HepG2 (cell line): ENCODE results near the gene RNASE8. TPM values are rescaled to one million over a fixed set of nuclear protein-coding genes. Genes with fewer than 3 reads are reported as not detected.
A peak's percentile ranks its signal among the peaks of the same experiment; 100 is the strongest.

Experiments used
- GFI1 ChIP-seq: sonication (generic); formaldehyde crosslinking; IDR thresholded peaks from 2 replicates; pipeline ENCODE4 v1.5.0; 2020; ENCODE audit warnings: missing genetic modification reagents, mild to moderate bottlenecking, borderline replicate concordance
- GPBP1L1 ChIP-seq: sonication (generic); formaldehyde crosslinking; IDR thresholded peaks from 2 replicates; pipeline ENCODE4 v1.5.0; 2020; ENCODE audit warnings: mild to moderate bottlenecking, missing genetic modification reagents
- GPN1 ChIP-seq: sonication (generic); formaldehyde crosslinking; IDR thresholded peaks from 2 replicates; pipeline ENCODE4 v1.5.1; 2020; ENCODE audit warnings: missing genetic modification reagents, borderline replicate concordance
- MEIS2 ChIP-seq: sonication (generic); formaldehyde crosslinking; IDR thresholded peaks from 2 replicates; pipeline ENCODE4 v1.9.0; 2021; ENCODE audit warnings: mild to moderate bottlenecking, missing genetic modification reagents
- NFKB2 ChIP-seq: sonication (generic); formaldehyde crosslinking; IDR thresholded peaks from 2 replicates; pipeline ENCODE4 v1.4.0; 2020; ENCODE audit warnings: missing genetic modification reagents, borderline replicate concordance
- PHF8 ChIP-seq: sonication (generic); formaldehyde crosslinking; IDR thresholded peaks from 2 replicates; pipeline ENCODE4 v1.5.0; 2020; ENCODE audit warnings: missing genetic modification reagents
- RAD21 ChIP-seq: fragments of 450-650 bp; formaldehyde crosslinking; IDR thresholded peaks from 2 replicates; pipeline ENCODE4 v1.5.0; 2020; ENCODE audit warnings: mild to moderate bottlenecking
- RNF219 ChIP-seq: sonication (generic); formaldehyde crosslinking; IDR thresholded peaks from 2 replicates; pipeline ENCODE4 v1.5.0; 2020; ENCODE audit warnings: mild to moderate bottlenecking, missing genetic modification reagents
- SOX13 ChIP-seq, 3 experiments: fragments of 450-650 bp in 1 of 3; sonication (generic) in 1 of 3; formaldehyde crosslinking in 1 of 3; IDR thresholded peaks in 2 of 3; conservative IDR thresholded peaks in 1 of 3; 2 replicates each; pipeline versions ENCODE4 v1.5.0 to v1.6.1; 2016 to 2020; ENCODE audit warnings: antibody characterized with exemption in 1 of 3, mild to moderate bottlenecking in 1 of 3, missing compliant biosample characterization in 1 of 3, missing genetic modification reagents in 1 of 3, moderate library complexity in 1 of 3
- TARDBP ChIP-seq: sonication (generic); formaldehyde crosslinking; IDR thresholded peaks from 2 replicates; pipeline ENCODE4 v1.8.0; 2022; ENCODE audit warnings: mild to moderate bottlenecking, missing genetic modification reagents
- TRIM24 ChIP-seq: sonication (generic); formaldehyde crosslinking; IDR thresholded peaks from 2 replicates; pipeline ENCODE4 v1.8.0; 2022; ENCODE audit warnings: mild to moderate bottlenecking, missing genetic modification reagents
- ZBTB20 ChIP-seq: sonication (generic); formaldehyde crosslinking; IDR thresholded peaks from 2 replicates; pipeline ENCODE4 v1.8.1; 2023; ENCODE audit warnings: missing genetic modification reagents, low read depth, mild to moderate bottlenecking, borderline replicate concordance
- ZBTB46 ChIP-seq: sonication (generic); formaldehyde crosslinking; IDR thresholded peaks from 2 replicates; pipeline ENCODE4 v1.4.0; 2020; ENCODE audit warnings: mild to moderate bottlenecking, missing genetic modification reagents, borderline replicate concordance
- ZNF138 ChIP-seq: sonication (generic); formaldehyde crosslinking; IDR thresholded peaks from 2 replicates; pipeline ENCODE4 v1.5.0; 2020; ENCODE audit warnings: mild to moderate bottlenecking, low read depth, missing genetic modification reagents
- ZNF143 ChIP-seq: sonication (generic); formaldehyde crosslinking; IDR thresholded peaks from 2 replicates; pipeline ENCODE4 v1.4.0; 2020; ENCODE audit warnings: missing genetic modification reagents
- ZNF331 ChIP-seq: sonication (generic); formaldehyde crosslinking; IDR thresholded peaks from 2 replicates; pipeline ENCODE4 v1.4.0; 2020; ENCODE audit warnings: missing genetic modification reagents
- ZNF564 ChIP-seq: sonication (generic); formaldehyde crosslinking; IDR thresholded peaks from 2 replicates; pipeline ENCODE4 v1.8.1; 2023; ENCODE audit warnings: mild to moderate bottlenecking, missing genetic modification reagents
- ZNF576 ChIP-seq: sonication (generic); formaldehyde crosslinking; IDR thresholded peaks from 2 replicates; pipeline ENCODE4 v1.4.0; 2020; ENCODE audit warnings: mild to moderate bottlenecking, missing genetic modification reagents
- ZNF704 ChIP-seq: sonication (generic); formaldehyde crosslinking; IDR thresholded peaks from 2 replicates; pipeline ENCODE4 v1.8.1; 2023; ENCODE audit warnings: mild to moderate bottlenecking, inconsistent platforms, moderate library complexity, missing genetic modification reagents, borderline replicate concordance
- ZSCAN25 ChIP-seq: sonication (generic); formaldehyde crosslinking; IDR thresholded peaks from 2 replicates; pipeline ENCODE4 v1.8.0; 2022; ENCODE audit warnings: mild to moderate bottlenecking, missing genetic modification reagents
- ZSCAN29 ChIP-seq: sonication (generic); formaldehyde crosslinking; conservative IDR thresholded peaks from 2 replicates; pipeline ENCODE4 v1.4.0; 2020; ENCODE audit warnings: mild to moderate bottlenecking, missing genetic modification reagents
- polyA plus RNA-seq, 8 experiments: library from polyadenylated mRNA; depleted of rRNA in 3 of 8; stranded (reverse) in 7 of 8; unstranded in 1 of 8; fragments of >200 nt; fragmentation: Illumina TruSeq in 4 of 8; extraction: Trizol in 4 of 8; gene quantifications; 2 replicates each; pipeline versions ENCODE4 v1.2.1 to v1.2.3, GENCODE V29; 2011 to 2016; ENCODE audit warnings: low read depth in 4 of 8, missing spikeins in 1 of 8, mixed read lengths in 1 of 8; ENCODE audit not compliant: insufficient read depth in 1 of 8
- total RNA-seq, 5 experiments: library from RNA; depleted of rRNA; stranded (reverse); fragments of >200 nt; fragmentation: Illumina TruSeq; extraction: Trizol; gene quantifications; 2 replicates each; pipeline ENCODE4 v1.2.3, GENCODE V29; 2016; ENCODE audit warnings: low read depth in 1 of 5

RNASE8 gene
- total and polyA plus RNA-seq, 2 of the 13 experiments (the other 11 are each of a cell fraction or from before 2014, with no cell fraction given) = not detected

- TF ChIP-seq RNF219 (CRISPR knock-in tag) (no peak; the same call in 1 of the 2 replicates), ZNF331 (CRISPR knock-in tag) (peak; percentile 77), TARDBP (CRISPR knock-in tag) (peak; percentile 95), GPBP1L1 (CRISPR knock-in tag) (no peak), ZNF704 (CRISPR knock-in tag) (no peak), ZNF138 (CRISPR knock-in tag) (no peak), ZNF564 (CRISPR knock-in tag) (no peak; the same call in 1 of the 2 replicates), PHF8 (CRISPR knock-in tag) (peak; percentile 29; the same call in 1 of the 2 replicates), ZNF143 (CRISPR knock-in tag) (peak; percentile 61; the same call in 1 of the 2 replicates), ZBTB20 (CRISPR knock-in tag) (peak; percentile 88; the same call in 1 of the 2 replicates), ZSCAN29 (0 out of 2 replicates have a peak, but pooled peaks have one; percentile 63), SOX13 (IDR thresholded peaks at IDR 0.05) (peak; percentile 76), SOX13 (CRISPR knock-in tag; conservative IDR thresholded peaks at IDR 0.05 in 1 of 2, IDR thresholded peaks at IDR 0.05 in 1 of 2) (peak in 1 of 2 experiments; percentile 90; a peak in 2 of 4 replicates), ZNF576 (CRISPR knock-in tag) (no peak), GFI1 (peak; percentile 99), GPN1 (CRISPR knock-in tag) (no peak), NFKB2 (CRISPR knock-in tag) (no peak), MEIS2 (CRISPR knock-in tag) (peak; percentile 98), ZSCAN25 (CRISPR knock-in tag) (peak; percentile 67; the same call in 1 of the 2 replicates), ZBTB46 (CRISPR knock-in tag) (no peak), TRIM24 (CRISPR knock-in tag) (peak; percentile 46; the same call in 1 of the 2 replicates), RAD21 (CRISPR knock-in tag) (peak; percentile 32; the same call in 1 of the 2 replicates)
These were observed 3.4 kb upstream of the RNASE8 start (continued) for GRCh38 chr14:21054123-21054767.
